Measurements from ENCODE around the gene EHMT1.

- TF ChIP-seq CTCF (IDR thresholded peaks at IDR 0.05; ENCODE audit: insufficient read depth, low read depth, low read length) = no peak
- no peak for TF ChIP-seq EZH2 (IDR thresholded peaks at IDR 0.05; ENCODE audit: insufficient read depth, low read length)
Measured at GRCh38 chr9:137734181-137734580, 115.4 kb downstream of the EHMT1 start.

All from astrocyte (in vitro differentiated cells and primary cell).